Glutamatergic neuron (in vitro differentiated cells): ENCODE data around the gene ZNF837. TPM values are rescaled to one million over a fixed set of nuclear protein-coding genes. Genes with fewer than 3 reads are reported as not detected.
A peak's percentile ranks its signal among the peaks of the same experiment; 100 is the strongest.

Source experiments
- DNase-seq: peaks from one replicate; pipeline ENCODE4 v3.0.0; 2022
- H3K27ac Mint-ChIP-seq: one replicate; pipeline ENCODE4 v1.8.0; 2020; ENCODE audit warnings: mild to moderate bottlenecking, mixed read lengths, inconsistent platforms; ENCODE audit not compliant: unreplicated experiment
- H3K27me3 Mint-ChIP-seq: one replicate; pipeline ENCODE4 v1.8.0; 2020; ENCODE audit warnings: mild to moderate bottlenecking, moderate library complexity, mixed read lengths, inconsistent platforms; ENCODE audit not compliant: unreplicated experiment
- H3K36me3 Mint-ChIP-seq: one replicate; pipeline ENCODE4 v1.8.0; 2020; ENCODE audit warnings: mild to moderate bottlenecking, mixed read lengths, inconsistent platforms; ENCODE audit not compliant: unreplicated experiment
- H3K4me1 Mint-ChIP-seq: one replicate; pipeline ENCODE4 v1.8.0; 2020; ENCODE audit warnings: mild to moderate bottlenecking, low read depth, mixed read lengths, inconsistent platforms; ENCODE audit not compliant: unreplicated experiment
- H3K4me3 Mint-ChIP-seq: one replicate; pipeline ENCODE4 v1.8.0; 2020; ENCODE audit warnings: mild to moderate bottlenecking, mixed read lengths, inconsistent platforms; ENCODE audit not compliant: unreplicated experiment
- H3K9me3 Mint-ChIP-seq: one replicate; pipeline ENCODE4 v1.8.0; 2020; ENCODE audit warnings: mild to moderate bottlenecking, moderate library complexity, mixed read lengths, inconsistent platforms; ENCODE audit not compliant: unreplicated experiment
- microRNA-seq: library from miRNA; unstranded; fragments of <30 nt; microRNA quantifications from one replicate; pipeline ENCODE4, GENCODE V29; 2020; ENCODE audit not compliant: unreplicated experiment
- total RNA-seq: library from RNA; stranded (reverse); fragmentation: NEBNext Ultra II Directional; extraction: Animal tissue kit (Norgen Biotek cat#: 25700); gene quantifications from one replicate; pipeline ENCODE4 v1.2.1, GENCODE V29; 2021; ENCODE audit not compliant: unreplicated experiment
- TF ChIP-seq, protein P1 (sequence below): fragments of 200-600 bp; sonication (generic); IDR thresholded peaks from one replicate; pipeline ENCODE4 v1.5.0; 2021; ENCODE audit not compliant: partially characterized antibody, unreplicated experiment

ZNF837 gene
- total RNA-seq, 1 donor from 2014 or later, result 2.0 TPM

- TF ChIP-seq, protein P1, sequence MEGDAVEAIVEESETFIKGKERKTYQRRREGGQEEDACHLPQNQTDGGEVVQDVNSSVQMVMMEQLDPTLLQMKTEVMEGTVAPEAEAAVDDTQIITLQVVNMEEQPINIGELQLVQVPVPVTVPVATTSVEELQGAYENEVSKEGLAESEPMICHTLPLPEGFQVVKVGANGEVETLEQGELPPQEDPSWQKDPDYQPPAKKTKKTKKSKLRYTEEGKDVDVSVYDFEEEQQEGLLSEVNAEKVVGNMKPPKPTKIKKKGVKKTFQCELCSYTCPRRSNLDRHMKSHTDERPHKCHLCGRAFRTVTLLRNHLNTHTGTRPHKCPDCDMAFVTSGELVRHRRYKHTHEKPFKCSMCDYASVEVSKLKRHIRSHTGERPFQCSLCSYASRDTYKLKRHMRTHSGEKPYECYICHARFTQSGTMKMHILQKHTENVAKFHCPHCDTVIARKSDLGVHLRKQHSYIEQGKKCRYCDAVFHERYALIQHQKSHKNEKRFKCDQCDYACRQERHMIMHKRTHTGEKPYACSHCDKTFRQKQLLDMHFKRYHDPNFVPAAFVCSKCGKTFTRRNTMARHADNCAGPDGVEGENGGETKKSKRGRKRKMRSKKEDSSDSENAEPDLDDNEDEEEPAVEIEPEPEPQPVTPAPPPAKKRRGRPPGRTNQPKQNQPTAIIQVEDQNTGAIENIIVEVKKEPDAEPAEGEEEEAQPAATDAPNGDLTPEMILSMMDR, result no peak
- Mint-ChIP-seq H3K36me3 (peaks cover 10% of the 10 kb centered on the region), H3K27ac (no peak overlapping the region), H3K9me3 (peaks cover 4% of the 10 kb centered on the region), H3K4me3 (no peak overlapping the region), H3K4me1 (peaks cover 3% of the 10 kb centered on the region), H3K27me3 (peaks cover 5% of the 10 kb centered on the region)
- DNase-seq, result no peak
Observed at GRCh38 chr19:58318297-58318696, 62.5 kb downstream of the ZNF837 start.

Small RNAs within 50 kb of the gene (microRNA-seq; reads per million reads assigned to microRNA genes)
- gene MIR4754 (4.7 reads per million, percentile 30 among the genes with 10 or more reads in this experiment), gene MIR6806 (not detected)

Other genes with a start within 250 kb of the ZNF837 start
- gene ZNF329, start 230.2 kb downstream of the ZNF837 start, total RNA-seq, result 14.1 TPM
- 42.7 TPM for gene ZNF274, start 198.0 kb downstream of the ZNF837 start, total RNA-seq
- 46.1 TPM for gene ZNF544, start 152.1 kb downstream of the ZNF837 start, total RNA-seq
- gene ZNF8, start 102.1 kb downstream of the ZNF837 start, total RNA-seq, result 24.8 TPM
- gene ERVK3-1, start 75.7 kb downstream of the ZNF837 start, total RNA-seq, result 56.2 TPM
- 4.9 TPM for gene ZSCAN22, start 54.0 kb downstream of the ZNF837 start, total RNA-seq
- 27.3 TPM for gene A1BG, start 27.5 kb downstream of the ZNF837 start, total RNA-seq
- gene ZNF497, start 18.3 kb downstream of the ZNF837 start, total RNA-seq, result 3.5 TPM
- gene RPS5, start 6.2 kb upstream of the ZNF837 start, total RNA-seq, result 571 TPM
- gene RNF225, start 14.6 kb upstream of the ZNF837 start, total RNA-seq, result 0.44 TPM
- gene ZNF584, start 27.6 kb upstream of the ZNF837 start, total RNA-seq, result 5.8 TPM
- gene ZNF132, start 59.1 kb upstream of the ZNF837 start, total RNA-seq, result 4.9 TPM
- 9.9 TPM for gene ZNF324B, start 70.6 kb upstream of the ZNF837 start, total RNA-seq
- gene ZNF324, start 86.0 kb upstream of the ZNF837 start, total RNA-seq, result 15.8 TPM
- gene ZNF446, start 95.3 kb upstream of the ZNF837 start, total RNA-seq, result 11.9 TPM
- 7.4 TPM for gene SLC27A5, start 131.0 kb upstream of the ZNF837 start, total RNA-seq
- gene ZBTB45, start 138.8 kb upstream of the ZNF837 start, total RNA-seq, result 27.2 TPM
- gene TRIM28, start 163.0 kb upstream of the ZNF837 start, total RNA-seq, result 361 TPM
- gene CHMP2A, start 174.1 kb upstream of the ZNF837 start, total RNA-seq, result 108 TPM
- 118 TPM for gene UBE2M, start 177.6 kb upstream of the ZNF837 start, total RNA-seq
- 27.3 TPM for gene MZF1, start 192.3 kb upstream of the ZNF837 start, total RNA-seq